A549 treated with AZD2906 at 1 μM for 4 hours (cell line): ENCODE results near the gene TCL1A. TPM values are rescaled to one million over a fixed set of nuclear protein-coding genes. Genes with fewer than 3 reads are reported as not detected.

Experiments used
- total RNA-seq: library from RNA; stranded (reverse); fragments of 200-300 nt; extraction: Qiagen RNA extraction; gene quantifications from 5 replicates; pipeline ENCODE4 v1.2.3, GENCODE V29; 2022

TCL1A gene, protein sequence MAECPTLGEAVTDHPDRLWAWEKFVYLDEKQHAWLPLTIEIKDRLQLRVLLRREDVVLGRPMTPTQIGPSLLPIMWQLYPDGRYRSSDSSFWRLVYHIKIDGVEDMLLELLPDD
- total RNA-seq: not detected in 5 replicates

DNA sequence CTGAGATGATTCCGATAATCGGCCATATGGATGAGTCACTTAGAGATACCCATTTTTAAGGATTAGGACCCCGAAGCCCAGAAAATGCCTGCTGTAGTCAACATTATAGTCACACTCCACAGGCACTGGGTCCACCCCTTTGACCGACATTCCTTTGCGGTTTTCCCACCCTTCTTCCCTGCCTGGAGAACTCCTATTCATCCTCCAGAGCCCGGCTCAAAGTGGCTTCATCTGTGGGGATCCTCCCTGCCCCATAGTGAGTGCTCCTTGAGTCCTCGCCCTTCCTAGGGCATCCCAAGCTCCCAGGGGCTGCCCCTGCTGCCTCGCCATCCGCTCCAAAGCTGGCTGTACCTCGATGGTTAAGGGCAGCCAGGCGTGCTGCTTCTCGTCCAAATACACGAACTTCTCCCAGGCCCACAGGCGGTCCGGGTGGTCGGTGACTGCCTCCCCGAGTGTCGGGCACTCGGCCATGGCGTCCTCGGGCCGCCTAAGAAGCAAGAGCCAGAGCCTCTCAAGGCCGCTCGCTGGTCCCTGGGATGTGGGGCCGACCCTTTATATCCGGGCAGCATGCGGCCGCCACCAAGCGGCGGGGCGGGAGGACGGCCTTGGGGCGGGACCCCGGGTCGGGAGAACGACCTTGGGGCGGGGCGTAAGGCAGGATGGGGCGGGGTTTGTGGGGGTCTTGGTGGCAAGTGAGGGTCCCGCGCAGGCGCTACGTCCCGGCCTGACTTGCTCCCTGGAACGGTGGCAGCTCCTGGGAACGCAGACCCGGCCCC lies at the start of gene TCL1A:
Gene TCL1A, minus strand, starts transcription at position 530 of the 776 bp plus-strand sequence. Its CDS starts 59 bp downstream, at position 471.

DNA sequence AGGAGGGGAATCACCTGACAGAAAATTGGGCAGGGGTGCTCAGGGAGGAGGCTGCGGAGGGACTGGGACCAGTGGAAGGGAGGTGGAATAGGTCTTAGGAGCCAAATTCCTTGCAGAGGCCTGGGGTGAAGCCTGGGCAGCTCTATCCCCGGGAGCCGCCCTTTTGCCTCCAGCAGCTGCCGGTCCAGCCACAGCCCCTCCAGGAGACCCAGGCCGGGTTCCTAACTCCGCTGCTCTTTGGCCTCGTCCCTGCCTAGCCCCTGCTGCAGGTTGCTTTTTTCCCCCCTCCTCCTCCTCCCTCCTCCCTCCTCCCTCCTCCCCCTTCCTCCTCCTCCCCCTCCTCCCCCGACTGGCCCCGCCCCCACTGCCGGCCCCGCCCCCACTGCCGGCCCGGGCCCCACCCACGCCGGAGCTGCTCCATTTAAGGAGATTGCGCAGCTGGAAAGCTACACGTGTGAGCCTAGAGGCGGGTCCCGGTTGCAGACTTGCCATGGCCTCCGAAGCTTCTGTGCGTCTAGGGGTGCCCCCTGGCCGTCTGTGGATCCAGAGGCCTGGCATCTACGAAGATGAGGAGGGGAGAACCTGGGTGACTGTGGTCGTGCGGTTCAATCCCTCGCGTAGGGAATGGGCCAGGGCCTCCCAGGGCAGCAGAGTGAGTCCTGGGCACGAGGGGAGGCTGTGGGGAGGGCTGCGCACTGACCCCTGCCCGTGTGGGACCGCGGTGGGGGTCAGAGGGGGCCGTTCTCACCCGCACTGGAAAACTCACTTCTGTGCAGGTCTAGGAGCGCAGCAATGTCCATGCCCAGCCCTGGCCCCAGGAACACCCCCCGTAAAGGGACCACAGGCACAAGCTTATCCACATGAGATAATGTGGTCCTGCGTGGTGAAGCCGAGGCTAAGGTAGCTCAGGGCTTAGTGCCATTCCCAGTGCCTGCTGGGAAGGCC lies 27.7 kb downstream of the TCL1A start, which contains the start of gene TCL1B:
Gene TCL1B, plus strand, starts transcription at position 449 of the 945 bp plus-strand sequence. Its CDS starts 42 bp downstream, at position 491.

Other genes with a start within 250 kb of the TCL1A start
- 0.53 to 0.87 TPM (median 0.72 TPM) in 5 replicates for gene SYNE3, start 197.5 kb downstream of the TCL1A start, total RNA-seq
- 45.3 to 70.4 TPM (median 69.3 TPM) in 5 replicates for gene GLRX5, start 179.1 kb downstream of the TCL1A start, total RNA-seq
- gene TCL1B, start 27.7 kb downstream of the TCL1A start, total RNA-seq: not detected in 5 replicates
- gene TUNAR, start 162.7 kb upstream of the TCL1A start, total RNA-seq: 0.04 TPM in 1 of 5 replicates, not detected in the others